ENCODE measurements around the gene C12orf50.

GRCh38 chr12:88011755-88012154 lies 17.4 kb downstream of the C12orf50 start:
- TF ChIP-seq CTCF (IDR thresholded peaks at IDR 0.05) (no peak), POLR2A (IDR thresholded peaks at IDR 0.05) (no peak)
